HepG2 (cell line): ENCODE measurements around the gene MOB3C. TPM values are rescaled to one million over a fixed set of nuclear protein-coding genes. Genes with fewer than 3 reads are reported as not detected.

Experiments
- ATAC-seq: fragments of 200-7000 bp; cut with Tn5 transposase; 3 replicates; pipeline ENCODE4 v1.9.1; 2020; ENCODE audit warnings: mild to moderate bottlenecking, moderate library complexity
- BruUV-seq: library from RNA; stranded (reverse); fragments of 400-500 nt; replicated peaks from 2 replicates; lab custom pipeline; 2021; lab: Mats Ljungman, UMichigan
- CTCF ChIA-PET: fragments of 300-600 bp; formaldehyde crosslinking; extraction: SDS; loops from one replicate; lab custom pipeline; 2021; ENCODE audit warnings: low total read pairs, inconsistent platforms, low intra/inter-chr PET ratio; lab: Yijun Ruan, JAX
- POLR2A ChIA-PET: fragments of 350-600 bp; sonication (Branson Sonifier 250); formaldehyde crosslinking; loops from one replicate; lab custom pipeline; 2020; ENCODE audit warnings: antibody characterized with exemption, inconsistent platforms; lab: Yijun Ruan, JAX
- DNase-seq: peaks from one replicate; pipeline ENCODE4 v3.0.0-alpha.2; 2015; ENCODE audit warnings: low spot score
- FAIRE-seq: peaks from 3 replicates; lab custom pipeline; 2011; peaks lifted over from hg19 to GRCh38; lab: Jason Lieb, UNC
- H2AFZ ChIP-seq: one replicate; pipeline ENCODE4 v1.6.1; 2011; ENCODE audit warnings: low read length, inconsistent platforms
- H3K27ac ChIP-seq: fragments of 300-600 bp; 3 replicates; pipeline ENCODE4 v1.8.0; 2011; ENCODE audit warnings: mixed run types, mild to moderate bottlenecking, mixed read lengths, low read length, inconsistent platforms; ENCODE audit not compliant: insufficient read depth; ENCODE audit errors: extremely low read length
- H3K27me3 ChIP-seq, 2 experiments: fragments of 200-600 bp in 1 of 2; 2 replicates in 1 of 2; 3 replicates in 1 of 2; pipeline versions ENCODE4 v1.6.0 to v1.8.0; 2011; ENCODE audit warnings: low read length in 2 of 2, mild to moderate bottlenecking in 2 of 2, moderate library complexity in 2 of 2, inconsistent platforms in 1 of 2; ENCODE audit not compliant: insufficient read depth in 2 of 2, control insufficient read depth in 1 of 2
- H3K36me3 ChIP-seq, 2 experiments: fragments of 200-600 bp in 1 of 2; replicated peaks in 1 of 2; 2 replicates in 1 of 2; 3 replicates in 1 of 2; pipeline versions ENCODE4 v1.5.1 to v1.8.0; 2011; ENCODE audit warnings: low read length in 2 of 2, inconsistent platforms in 1 of 2; ENCODE audit not compliant: insufficient read depth in 2 of 2, control insufficient read depth in 1 of 2
- H3K4me1 ChIP-seq: 2 replicates; pipeline ENCODE4 v1.5.1; 2012; ENCODE audit warnings: low read length, inconsistent platforms; ENCODE audit not compliant: insufficient read depth
- H3K4me2 ChIP-seq: 2 replicates; pipeline ENCODE4 v1.6.0; 2011; ENCODE audit warnings: low read depth, low read length, inconsistent platforms
- H3K4me3 ChIP-seq, 3 experiments: fragments of 200-600 bp in 1 of 3; sonication (generic), shearing (Covaris generic) in 1 of 3; replicated peaks in 1 of 3; 2 replicates each; pipeline ENCODE4 v1.5.1; 2011 to 2016; ENCODE audit warnings: low read length in 3 of 3, inconsistent platforms in 2 of 3, low read depth in 2 of 3, mild to moderate bottlenecking in 2 of 3, control low read depth in 1 of 3, mixed read lengths in 1 of 3; ENCODE audit not compliant: insufficient read depth in 1 of 3
- H3K79me2 ChIP-seq: one replicate; pipeline ENCODE4 v1.6.1; 2011; ENCODE audit warnings: low read length, inconsistent platforms; ENCODE audit not compliant: insufficient read depth
- H3K9ac ChIP-seq: 2 replicates; pipeline ENCODE4 v1.6.0; 2011; ENCODE audit warnings: mild to moderate bottlenecking, low read depth, low read length, inconsistent platforms; ENCODE audit not compliant: insufficient read depth
- H3K9me3 ChIP-seq: 2 replicates; pipeline ENCODE4 v1.5.1; 2012; ENCODE audit warnings: mild to moderate bottlenecking, low read length
- H4K20me1 ChIP-seq: 2 replicates; pipeline ENCODE4 v1.6.0; 2011; ENCODE audit warnings: inconsistent platforms, mild to moderate bottlenecking, low read length, moderate library complexity; ENCODE audit not compliant: insufficient read depth
- ARNTL ChIP-seq: sonication (generic); formaldehyde crosslinking; IDR thresholded peaks from 2 replicates; pipeline ENCODE4 v1.4.0; 2020; ENCODE audit warnings: mild to moderate bottlenecking, missing genetic modification reagents
- GATAD1 ChIP-seq: IDR thresholded peaks from 2 replicates; pipeline ENCODE4 v1.6.1; 2016; ENCODE audit warnings: missing genetic modification reagents, missing compliant biosample characterization
- HMG20B ChIP-seq: conservative IDR thresholded peaks from 2 replicates; pipeline ENCODE4 v1.6.1; 2016; ENCODE audit warnings: missing genetic modification reagents, missing compliant biosample characterization
- MAFF ChIP-seq: IDR thresholded peaks from 2 replicates; pipeline ENCODE4 v1.6.1; 2011; ENCODE audit warnings: low read depth, low read length, improper control_type of control experiment
- MAFK ChIP-seq, 2 experiments: IDR thresholded peaks in 1 of 2; conservative IDR thresholded peaks in 1 of 2; 2 replicates each; pipeline ENCODE4 v1.6.1; 2011; ENCODE audit warnings: improper control_type of control experiment in 2 of 2, low read length in 2 of 2
- NFE2L1 ChIP-seq: sonication (generic); formaldehyde crosslinking; IDR thresholded peaks from 2 replicates; pipeline ENCODE4 v1.4.0; 2020; ENCODE audit warnings: missing genetic modification reagents, mild to moderate bottlenecking, borderline replicate concordance
- PPARG ChIP-seq: conservative IDR thresholded peaks from 2 replicates; pipeline ENCODE4 v1.6.1; 2016; ENCODE audit warnings: missing biosample characterization, missing genetic modification reagents
- TAF15 ChIP-seq: fragments of 200-400 bp; formaldehyde crosslinking; IDR thresholded peaks from one replicate; pipeline ENCODE4 v1.6.1; 2018; ENCODE audit warnings: mild to moderate bottlenecking, low read depth, low read length; ENCODE audit not compliant: poor library complexity, severe bottlenecking
- ZKSCAN1 ChIP-seq: fragments of 150-350 bp; IDR thresholded peaks from 2 replicates; pipeline ENCODE4 v1.6.1; 2014; ENCODE audit warnings: low read length
- ZNF367 ChIP-seq: sonication (generic); formaldehyde crosslinking; IDR thresholded peaks from 2 replicates; pipeline ENCODE4 v1.4.0; 2020; ENCODE audit warnings: missing genetic modification reagents, borderline replicate concordance
- ZNF644 ChIP-seq: IDR thresholded peaks from 2 replicates; pipeline ENCODE4 v1.6.1; 2016; ENCODE audit warnings: low read depth
- WGBS: methylation state at CpG from one replicate; pipeline ENCODE4 v1.1.6; 2017; ENCODE audit warnings: low lambda C conversion rate; 5-methylcytosine and 5-hydroxymethylcytosine counted together
- in situ Hi-C: cut with HindIII; loops from 2 replicates; pipeline ENCODE4 v1.10.0; 2017; ENCODE audit warnings: low pct_unique_long_range_greater_than_20kb; ENCODE audit not compliant: extremely low pct_ligation_motif_present
- intact Hi-C: fragments of 100-400 bp; cut with micrococcal nuclease; formaldehyde crosslinking; loops from one replicate; pipeline ENCODE4 v1.10.0; 2022; ENCODE audit not compliant: unreplicated experiment
- polyA plus RNA-seq, 8 experiments: library from polyadenylated mRNA; depleted of rRNA in 3 of 8; stranded (reverse) in 7 of 8; unstranded in 1 of 8; fragments of >200 nt; fragmentation: Illumina TruSeq in 4 of 8; extraction: Trizol in 4 of 8; gene quantifications; 2 replicates each; pipeline versions ENCODE4 v1.2.1 to v1.2.3, GENCODE V29; 2011 to 2016; ENCODE audit warnings: low read depth in 4 of 8, missing spikeins in 1 of 8, mixed read lengths in 1 of 8; ENCODE audit not compliant: insufficient read depth in 1 of 8
- total RNA-seq, 5 experiments: library from RNA; depleted of rRNA; stranded (reverse); fragments of >200 nt; fragmentation: Illumina TruSeq; extraction: Trizol; gene quantifications; 2 replicates each; pipeline ENCODE4 v1.2.3, GENCODE V29; 2016; ENCODE audit warnings: low read depth in 1 of 5
- TF ChIP-seq, protein P1 (sequence below), 2 experiments: fragments of 450-650 bp in 1 of 2; sonication (generic) in 1 of 2; formaldehyde crosslinking; IDR thresholded peaks; 2 replicates each; pipeline versions ENCODE4 v1.5.0 to v1.8.0; 2020 to 2022; ENCODE audit warnings: mild to moderate bottlenecking in 1 of 2, missing genetic modification reagents in 1 of 2
- TF ChIP-seq, protein P2 (sequence below): sonication (generic); formaldehyde crosslinking; IDR thresholded peaks from 2 replicates; pipeline ENCODE4 v1.8.0; 2022; ENCODE audit warnings: missing genetic modification reagents, mild to moderate bottlenecking, moderate library complexity, borderline replicate concordance
- TF ChIP-seq, protein P3 (sequence below): sonication (generic); formaldehyde crosslinking; IDR thresholded peaks from 2 replicates; pipeline ENCODE4 v1.4.0; 2020; ENCODE audit warnings: mild to moderate bottlenecking, missing genetic modification reagents
- TF ChIP-seq, protein P4 (sequence below): sonication (generic); formaldehyde crosslinking; IDR thresholded peaks from 2 replicates; pipeline ENCODE4 v1.9.0; 2022; ENCODE audit warnings: missing genetic modification reagents, mild to moderate bottlenecking, borderline replicate concordance
- TF ChIP-seq, protein P5 (sequence below): sonication (generic); formaldehyde crosslinking; IDR thresholded peaks from 2 replicates; pipeline ENCODE4 v1.8.0; 2022; ENCODE audit warnings: mild to moderate bottlenecking, missing genetic modification reagents; ENCODE audit not compliant: insufficient replicate concordance

The MOB3C gene
- total and polyA plus RNA-seq, 2 of the 13 experiments (the other 11 are each of a cell fraction or from before 2014, with no cell fraction given), result 3.5 to 4.1 TPM

DNA sequence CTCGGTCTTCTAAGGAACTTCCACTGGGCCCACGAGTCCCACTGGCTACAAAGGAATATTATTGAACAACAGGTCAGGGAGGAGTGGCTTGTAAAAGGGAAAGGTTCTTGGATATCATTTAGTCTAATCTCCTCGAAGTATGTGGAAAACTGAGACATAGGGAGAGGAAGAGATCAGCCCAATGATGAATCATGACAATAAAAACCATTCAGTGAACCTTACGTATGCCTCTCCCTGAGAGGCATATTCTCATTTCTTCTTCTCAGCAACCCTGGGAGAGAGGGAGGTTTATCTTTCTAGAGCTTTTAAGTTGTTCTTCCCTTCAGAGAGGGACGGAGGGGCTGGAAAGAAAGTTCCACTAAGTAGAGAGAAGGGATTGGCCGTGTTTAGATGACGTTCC is 5.3 kb upstream of the MOB3C start:
- H3K9me3 ChIP-seq, result no peaks in the 10 kb centered on the region
- no peak for FAIRE-seq
- no peaks in the 10 kb centered on the region for H3K36me3 ChIP-seq
- DNase-seq, result no peak
- H3K27ac ChIP-seq, result no peak overlapping the region
- no peaks in the 10 kb centered on the region for H3K79me2 ChIP-seq
- H3K9ac ChIP-seq, result no peak overlapping the region
- WGBS, result 37% methylated on average over 7 of the region's 7 CpGs
- no peak overlapping the region for H3K4me3 ChIP-seq
- BruUV-seq, result no TSS peak
- intact Hi-C loops, result loop anchor here (1.0 kb wide), 1 partner anchor 103 kb away; no protein-coding TSS in a partner anchor
- H3K27me3 ChIP-seq, result no peaks in the 10 kb centered on the region; a peak in 1 of 5 replicates
- POLR2A ChIA-PET, result interaction anchor here (2.0 kb wide), 1 partner anchor 18 kb away, joined by 9 read pairs; the partner anchor contains the start of gene MKNK1
- peaks cover 42% of the 10 kb centered on the region for H3K4me1 ChIP-seq
- no peak overlapping the region for H2AFZ ChIP-seq
- ATAC-seq, result no peak
- in situ Hi-C loops, result no loop called here
- H3K4me2 ChIP-seq, result no peak overlapping the region
- CTCF ChIA-PET, result interaction anchor here (1.5 kb wide), 1 partner anchor 103 kb away, joined by 9 read pairs; no protein-coding TSS in a partner anchor
- H4K20me1 ChIP-seq, result no peaks in the 10 kb centered on the region
- no peak for TF ChIP-seq TAF15
- TF ChIP-seq NFE2L1, result no peak
- TF ChIP-seq GATAD1, result no peak
- TF ChIP-seq ZNF367 (CRISPR knock-in tag), result no peak
- TF ChIP-seq MAFK (conservative IDR thresholded peaks at IDR 0.05 in 1 of 2, IDR thresholded peaks at IDR 0.05 in 1 of 2; ENCODE audit: low read length in 2 of 2), result no peak
- TF ChIP-seq MAFF, result no peak
- TF ChIP-seq, protein P1, sequence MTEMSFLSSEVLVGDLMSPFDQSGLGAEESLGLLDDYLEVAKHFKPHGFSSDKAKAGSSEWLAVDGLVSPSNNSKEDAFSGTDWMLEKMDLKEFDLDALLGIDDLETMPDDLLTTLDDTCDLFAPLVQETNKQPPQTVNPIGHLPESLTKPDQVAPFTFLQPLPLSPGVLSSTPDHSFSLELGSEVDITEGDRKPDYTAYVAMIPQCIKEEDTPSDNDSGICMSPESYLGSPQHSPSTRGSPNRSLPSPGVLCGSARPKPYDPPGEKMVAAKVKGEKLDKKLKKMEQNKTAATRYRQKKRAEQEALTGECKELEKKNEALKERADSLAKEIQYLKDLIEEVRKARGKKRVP (CRISPR knock-in tag; IDR thresholded peaks at IDR 0.05), result no peak
- TF ChIP-seq HMG20B, result no peak
- no peak for TF ChIP-seq ARNTL (CRISPR knock-in tag)
- TF ChIP-seq, protein P2, sequence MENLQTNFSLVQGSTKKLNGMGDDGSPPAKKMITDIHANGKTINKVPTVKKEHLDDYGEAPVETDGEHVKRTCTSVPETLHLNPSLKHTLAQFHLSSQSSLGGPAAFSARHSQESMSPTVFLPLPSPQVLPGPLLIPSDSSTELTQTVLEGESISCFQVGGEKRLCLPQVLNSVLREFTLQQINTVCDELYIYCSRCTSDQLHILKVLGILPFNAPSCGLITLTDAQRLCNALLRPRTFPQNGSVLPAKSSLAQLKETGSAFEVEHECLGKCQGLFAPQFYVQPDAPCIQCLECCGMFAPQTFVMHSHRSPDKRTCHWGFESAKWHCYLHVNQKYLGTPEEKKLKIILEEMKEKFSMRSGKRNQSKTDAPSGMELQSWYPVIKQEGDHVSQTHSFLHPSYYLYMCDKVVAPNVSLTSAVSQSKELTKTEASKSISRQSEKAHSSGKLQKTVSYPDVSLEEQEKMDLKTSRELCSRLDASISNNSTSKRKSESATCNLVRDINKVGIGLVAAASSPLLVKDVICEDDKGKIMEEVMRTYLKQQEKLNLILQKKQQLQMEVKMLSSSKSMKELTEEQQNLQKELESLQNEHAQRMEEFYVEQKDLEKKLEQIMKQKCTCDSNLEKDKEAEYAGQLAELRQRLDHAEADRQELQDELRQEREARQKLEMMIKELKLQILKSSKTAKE (CRISPR knock-in tag), result no peak
- TF ChIP-seq, protein P3, sequence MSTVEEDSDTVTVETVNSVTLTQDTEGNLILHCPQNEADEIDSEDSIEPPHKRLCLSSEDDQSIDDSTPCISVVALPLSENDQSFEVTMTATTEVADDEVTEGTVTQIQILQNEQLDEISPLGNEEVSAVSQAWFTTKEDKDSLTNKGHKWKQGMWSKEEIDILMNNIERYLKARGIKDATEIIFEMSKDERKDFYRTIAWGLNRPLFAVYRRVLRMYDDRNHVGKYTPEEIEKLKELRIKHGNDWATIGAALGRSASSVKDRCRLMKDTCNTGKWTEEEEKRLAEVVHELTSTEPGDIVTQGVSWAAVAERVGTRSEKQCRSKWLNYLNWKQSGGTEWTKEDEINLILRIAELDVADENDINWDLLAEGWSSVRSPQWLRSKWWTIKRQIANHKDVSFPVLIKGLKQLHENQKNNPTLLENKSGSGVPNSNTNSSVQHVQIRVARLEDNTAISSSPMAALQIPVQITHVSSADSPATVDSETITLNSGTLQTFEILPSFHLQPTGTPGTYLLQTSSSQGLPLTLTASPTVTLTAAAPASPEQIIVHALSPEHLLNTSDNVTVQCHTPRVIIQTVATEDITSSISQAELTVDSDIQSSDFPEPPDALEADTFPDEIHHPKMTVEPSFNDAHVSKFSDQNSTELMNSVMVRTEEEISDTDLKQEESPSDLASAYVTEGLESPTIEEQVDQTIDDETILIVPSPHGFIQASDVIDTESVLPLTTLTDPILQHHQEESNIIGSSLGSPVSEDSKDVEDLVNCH, result no peak
- TF ChIP-seq ZNF644 (CRISPR knock-in tag), result no peak
- TF ChIP-seq, protein P4, sequence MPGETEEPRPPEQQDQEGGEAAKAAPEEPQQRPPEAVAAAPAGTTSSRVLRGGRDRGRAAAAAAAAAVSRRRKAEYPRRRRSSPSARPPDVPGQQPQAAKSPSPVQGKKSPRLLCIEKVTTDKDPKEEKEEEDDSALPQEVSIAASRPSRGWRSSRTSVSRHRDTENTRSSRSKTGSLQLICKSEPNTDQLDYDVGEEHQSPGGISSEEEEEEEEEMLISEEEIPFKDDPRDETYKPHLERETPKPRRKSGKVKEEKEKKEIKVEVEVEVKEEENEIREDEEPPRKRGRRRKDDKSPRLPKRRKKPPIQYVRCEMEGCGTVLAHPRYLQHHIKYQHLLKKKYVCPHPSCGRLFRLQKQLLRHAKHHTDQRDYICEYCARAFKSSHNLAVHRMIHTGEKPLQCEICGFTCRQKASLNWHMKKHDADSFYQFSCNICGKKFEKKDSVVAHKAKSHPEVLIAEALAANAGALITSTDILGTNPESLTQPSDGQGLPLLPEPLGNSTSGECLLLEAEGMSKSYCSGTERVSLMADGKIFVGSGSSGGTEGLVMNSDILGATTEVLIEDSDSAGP (CRISPR knock-in tag), result no peak
- no peak for TF ChIP-seq PPARG (CRISPR knock-in tag)
- TF ChIP-seq, protein P5, sequence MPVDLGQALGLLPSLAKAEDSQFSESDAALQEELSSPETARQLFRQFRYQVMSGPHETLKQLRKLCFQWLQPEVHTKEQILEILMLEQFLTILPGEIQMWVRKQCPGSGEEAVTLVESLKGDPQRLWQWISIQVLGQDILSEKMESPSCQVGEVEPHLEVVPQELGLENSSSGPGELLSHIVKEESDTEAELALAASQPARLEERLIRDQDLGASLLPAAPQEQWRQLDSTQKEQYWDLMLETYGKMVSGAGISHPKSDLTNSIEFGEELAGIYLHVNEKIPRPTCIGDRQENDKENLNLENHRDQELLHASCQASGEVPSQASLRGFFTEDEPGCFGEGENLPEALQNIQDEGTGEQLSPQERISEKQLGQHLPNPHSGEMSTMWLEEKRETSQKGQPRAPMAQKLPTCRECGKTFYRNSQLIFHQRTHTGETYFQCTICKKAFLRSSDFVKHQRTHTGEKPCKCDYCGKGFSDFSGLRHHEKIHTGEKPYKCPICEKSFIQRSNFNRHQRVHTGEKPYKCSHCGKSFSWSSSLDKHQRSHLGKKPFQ (CRISPR knock-in tag), result no peak
- TF ChIP-seq ZKSCAN1, result no peak
